NT2/D1 (cell line): ENCODE results near the gene USP15.

Experiments used
- SUZ12 ChIP-seq: IDR thresholded peaks from 2 replicates; pipeline ENCODE4 v1.6.1; 2011; ENCODE audit not compliant: insufficient read length, insufficient read depth; ENCODE audit errors: extremely low read depth
- ZNF274 ChIP-seq: IDR thresholded peaks from 2 replicates; pipeline ENCODE4 v1.6.1; 2011; ENCODE audit warnings: mild to moderate bottlenecking, low read depth, low read length

DNA sequence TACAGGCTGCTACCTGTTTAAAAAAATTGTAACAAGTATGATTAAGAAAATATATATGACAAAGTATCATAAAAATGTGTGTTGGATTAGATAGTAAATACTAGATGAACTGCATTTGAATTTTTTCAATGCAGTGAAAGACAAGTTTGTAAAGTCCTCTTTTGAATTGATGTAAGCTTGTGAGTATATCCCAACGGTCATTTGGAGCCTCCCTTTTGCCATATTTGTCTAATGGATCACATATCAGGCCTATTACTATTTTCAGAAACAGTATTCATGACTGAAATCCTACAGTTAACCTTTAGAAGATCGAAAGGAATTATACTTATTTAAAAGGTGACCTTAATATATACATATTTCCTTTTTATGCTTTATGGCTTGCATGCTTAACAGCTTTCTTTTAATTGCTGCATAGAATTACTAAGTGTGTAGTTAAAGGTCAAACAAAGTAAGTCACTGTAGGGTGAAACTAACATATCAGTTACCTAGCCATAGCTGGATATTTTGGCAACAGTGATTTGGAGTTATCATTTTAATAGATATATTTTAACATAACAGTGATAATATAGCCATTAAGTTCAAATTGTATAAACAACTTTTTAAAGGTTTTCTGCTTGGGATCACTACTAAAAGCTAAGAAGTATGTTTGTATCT is 53.6 kb downstream of the USP15 start:
- no peak for TF ChIP-seq ZNF274
- TF ChIP-seq SUZ12 = no peak
